Esophagus muscularis mucosa (tissue), 3 donors: Measurements from ENCODE around the gene TBX3.

Experiments used
- POLR2A ChIP-seq: fragments of 450-650 bp; IDR thresholded peaks from one replicate; pipeline ENCODE4 v1.6.1; 2017; ENCODE audit warnings: antibody characterized with exemption, moderate library complexity, mild to moderate bottlenecking, low read depth
- POLR2AphosphoS5 ChIP-seq, 2 donors: sonication (generic); formaldehyde crosslinking; IDR thresholded peaks; one replicate each; pipeline ENCODE4 v1.6.1; 2017; ENCODE audit warnings: antibody characterized with exemption in 2 of 2
- TF ChIP-seq, protein P1 (sequence below), 3 experiments: fragments of 200-600 bp in 2 of 3; fragments of 450-650 bp in 1 of 3; sonication (generic) in 2 of 3; IDR thresholded peaks; one replicate each; pipeline ENCODE4 v1.5.1; 2017 to 2019; ENCODE audit warnings: antibody characterized with exemption in 3 of 3, mild to moderate bottlenecking in 2 of 3, moderate library complexity in 1 of 3

DNA sequence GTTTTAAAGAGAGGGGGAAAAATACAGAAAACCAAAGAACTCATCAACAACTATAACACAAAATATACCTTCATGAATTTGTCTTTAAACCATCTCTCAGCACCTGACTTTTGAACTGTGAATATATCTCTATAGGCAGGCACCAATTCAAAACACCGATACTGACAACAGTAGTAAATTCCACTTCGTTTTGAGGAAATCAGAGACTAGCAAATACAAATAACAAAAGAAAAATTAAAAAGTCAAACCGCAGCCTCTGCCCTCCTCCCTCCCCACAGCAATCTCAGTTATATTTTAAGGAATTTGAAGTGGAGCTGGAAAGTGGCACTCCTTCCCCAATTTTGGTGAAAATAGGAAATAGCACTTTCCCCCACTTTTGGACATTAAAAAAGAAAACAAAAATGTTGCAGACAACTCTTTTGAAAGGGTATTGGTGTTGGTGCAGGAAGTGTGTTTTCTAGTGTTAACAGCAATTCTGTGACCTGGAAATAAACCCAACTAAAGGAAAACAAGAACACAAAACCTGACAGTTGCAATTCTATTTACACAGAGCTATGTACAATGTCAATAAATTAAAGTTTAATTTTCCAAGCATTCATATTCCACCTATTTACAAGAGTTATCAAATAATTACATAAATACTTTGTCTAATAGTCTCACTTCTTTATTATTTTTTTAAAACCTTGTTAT is 13.5 kb downstream of the TBX3 start:
- TF ChIP-seq, protein P1, sequence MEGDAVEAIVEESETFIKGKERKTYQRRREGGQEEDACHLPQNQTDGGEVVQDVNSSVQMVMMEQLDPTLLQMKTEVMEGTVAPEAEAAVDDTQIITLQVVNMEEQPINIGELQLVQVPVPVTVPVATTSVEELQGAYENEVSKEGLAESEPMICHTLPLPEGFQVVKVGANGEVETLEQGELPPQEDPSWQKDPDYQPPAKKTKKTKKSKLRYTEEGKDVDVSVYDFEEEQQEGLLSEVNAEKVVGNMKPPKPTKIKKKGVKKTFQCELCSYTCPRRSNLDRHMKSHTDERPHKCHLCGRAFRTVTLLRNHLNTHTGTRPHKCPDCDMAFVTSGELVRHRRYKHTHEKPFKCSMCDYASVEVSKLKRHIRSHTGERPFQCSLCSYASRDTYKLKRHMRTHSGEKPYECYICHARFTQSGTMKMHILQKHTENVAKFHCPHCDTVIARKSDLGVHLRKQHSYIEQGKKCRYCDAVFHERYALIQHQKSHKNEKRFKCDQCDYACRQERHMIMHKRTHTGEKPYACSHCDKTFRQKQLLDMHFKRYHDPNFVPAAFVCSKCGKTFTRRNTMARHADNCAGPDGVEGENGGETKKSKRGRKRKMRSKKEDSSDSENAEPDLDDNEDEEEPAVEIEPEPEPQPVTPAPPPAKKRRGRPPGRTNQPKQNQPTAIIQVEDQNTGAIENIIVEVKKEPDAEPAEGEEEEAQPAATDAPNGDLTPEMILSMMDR (IDR thresholded peaks at IDR 0.05) = no peak
- TF ChIP-seq POLR2AphosphoS5 (IDR thresholded peaks at IDR 0.05) = no peak
- no peak for TF ChIP-seq POLR2A
